GM18502 (cell line): ENCODE data around the gene ARHGAP33.

Experiments
- ATAC-seq: cut with Tn5 transposase; IDR thresholded peaks from one replicate; pipeline ENCODE4 v1.9.1; 2021; ENCODE audit warnings: mild to moderate bottlenecking; ENCODE audit not compliant: unreplicated experiment, poor library complexity

Gene ARHGAP33

DNA sequence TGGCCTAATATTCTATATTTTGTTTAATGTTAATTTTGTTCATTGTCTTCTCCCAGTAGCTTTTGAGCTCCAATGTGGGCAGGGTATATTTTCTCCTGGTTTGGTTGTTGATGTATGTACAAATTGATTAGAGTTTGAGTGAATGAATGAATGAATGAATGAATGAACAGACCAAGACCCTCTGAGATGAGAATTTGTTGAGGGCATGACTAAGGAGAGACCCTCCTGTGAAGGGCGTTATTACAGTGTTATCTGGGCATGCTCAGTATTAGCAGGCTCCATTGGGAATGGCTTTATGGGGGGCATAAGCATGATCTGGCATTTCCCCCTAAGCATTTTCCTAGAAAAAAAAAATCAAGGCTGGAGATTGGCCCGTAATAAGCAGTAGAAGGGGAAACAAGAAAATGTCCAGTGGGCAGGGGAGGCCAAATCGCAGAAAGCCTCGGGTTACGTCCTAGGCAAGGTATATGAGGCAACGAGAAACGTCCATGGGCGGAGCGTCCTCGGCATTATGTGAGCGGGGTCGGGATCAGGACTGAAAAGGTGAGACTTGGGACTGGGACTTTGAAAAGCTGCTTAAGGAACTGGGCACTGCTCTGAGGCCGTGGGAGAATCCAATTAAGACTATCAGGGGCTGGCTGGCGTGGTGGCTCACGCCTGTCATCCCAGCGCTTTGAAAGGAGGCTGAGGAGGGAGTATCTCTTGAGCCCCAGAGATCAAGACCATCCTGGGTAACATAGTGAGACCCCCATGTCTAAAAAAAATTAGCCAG is 904 bp upstream of the ARHGAP33 start:
- no peak for ATAC-seq

DNA sequence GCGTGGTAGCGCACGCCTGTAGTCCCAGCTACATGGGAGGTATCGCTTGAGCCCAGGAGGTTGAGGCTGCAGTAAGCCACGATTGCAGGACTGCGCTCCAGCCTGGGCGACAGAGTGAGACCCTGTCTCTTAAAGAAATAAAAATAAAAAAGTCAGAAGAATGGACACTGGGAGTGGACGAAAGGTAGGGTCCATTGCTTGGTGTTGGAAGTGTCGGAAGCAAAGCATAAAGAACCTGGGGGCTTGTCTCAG is 392 bp upstream of the ARHGAP33 start:
- ATAC-seq, result no peak

DNA sequence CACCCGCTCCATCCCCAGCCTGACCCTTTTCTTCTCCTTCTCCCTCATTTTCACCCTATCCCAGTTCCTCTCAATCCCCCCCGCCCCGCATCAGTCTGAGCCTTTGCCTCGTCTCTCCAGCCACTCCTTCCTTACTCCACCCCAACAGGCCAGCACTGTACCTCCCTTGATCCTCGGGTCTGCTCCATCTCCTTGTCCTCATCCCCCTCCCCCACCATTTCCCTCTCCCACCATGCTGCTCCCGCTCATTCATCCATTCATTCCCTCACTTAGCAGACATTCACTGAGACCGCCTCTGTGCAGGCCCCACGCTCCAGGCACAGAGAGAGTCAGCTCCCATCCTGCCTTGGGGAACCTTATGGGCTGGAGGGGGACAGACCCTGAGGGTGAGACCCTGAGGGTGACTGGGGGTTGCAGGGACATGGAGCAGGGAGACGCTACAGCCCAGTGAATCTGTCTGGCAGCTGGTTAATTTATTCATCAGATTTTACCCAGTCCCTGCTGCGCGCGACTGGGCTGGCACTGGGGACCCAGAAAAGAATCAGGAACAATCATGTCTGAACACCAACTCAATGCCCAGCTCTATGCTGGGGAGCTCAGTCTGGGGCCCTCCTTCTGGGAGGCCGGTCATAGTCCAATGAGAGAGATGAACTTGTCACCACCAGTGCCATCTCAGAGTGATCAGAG is 881 bp downstream of the ARHGAP33 start:
- ATAC-seq, result no peak

DNA sequence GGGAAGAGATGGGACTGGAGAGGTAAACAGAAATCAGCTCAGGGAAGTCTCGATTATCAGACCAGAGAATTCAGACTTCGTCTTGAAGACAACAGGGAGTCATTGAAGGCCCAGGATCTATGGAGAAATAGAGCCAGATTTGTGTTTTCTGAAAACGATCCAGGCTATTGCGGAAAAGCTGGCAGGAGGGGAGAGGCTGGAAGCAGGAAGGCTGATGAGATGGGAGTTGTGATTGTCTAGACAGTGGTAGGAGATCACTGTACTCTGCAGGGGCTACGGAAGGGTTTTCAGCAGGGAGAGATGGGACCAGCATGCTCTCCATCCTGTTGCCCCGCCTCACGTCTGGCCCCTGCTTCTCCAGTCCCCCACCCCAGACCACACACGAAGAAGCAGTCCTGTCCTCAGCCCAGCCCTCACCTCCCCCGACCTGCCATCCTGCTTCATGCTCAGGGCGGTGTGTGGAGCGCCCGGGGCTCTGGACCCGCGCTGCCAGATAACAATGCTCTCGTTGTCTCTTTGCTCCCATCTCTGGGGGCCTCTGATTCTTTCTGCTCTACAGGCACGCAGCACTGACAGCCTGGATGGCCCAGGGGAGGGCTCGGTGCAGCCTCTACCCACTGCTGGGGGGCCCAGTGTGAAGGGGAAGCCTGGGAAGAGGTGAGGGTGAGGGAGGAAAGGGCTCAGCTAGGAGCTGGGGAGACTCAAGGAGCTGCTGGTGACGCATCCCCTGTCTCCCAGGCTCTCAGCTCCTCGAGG is 1.9 kb downstream of the ARHGAP33 start:
- ATAC-seq, result no peak

DNA sequence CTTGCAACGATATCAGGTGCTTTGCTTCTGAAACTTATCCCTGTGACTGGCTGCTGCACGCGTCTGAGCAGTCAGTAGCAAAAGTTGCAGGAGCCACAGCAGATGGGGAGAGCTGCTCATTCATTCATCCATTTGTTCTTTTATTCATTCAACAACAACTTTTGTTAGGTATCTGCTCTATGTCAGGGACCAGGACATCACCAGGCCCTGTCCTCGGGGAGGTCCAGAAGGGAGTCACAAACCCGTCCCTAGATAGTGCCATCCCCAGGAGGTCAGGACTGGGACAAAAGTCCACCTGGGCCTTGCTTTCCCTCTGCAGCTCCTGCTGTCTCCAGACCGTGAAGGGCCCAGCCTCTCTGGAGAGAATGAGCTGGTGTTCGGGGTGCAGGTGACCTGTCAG is 2.6 kb downstream of the ARHGAP33 start:
- no peak for ATAC-seq

DNA sequence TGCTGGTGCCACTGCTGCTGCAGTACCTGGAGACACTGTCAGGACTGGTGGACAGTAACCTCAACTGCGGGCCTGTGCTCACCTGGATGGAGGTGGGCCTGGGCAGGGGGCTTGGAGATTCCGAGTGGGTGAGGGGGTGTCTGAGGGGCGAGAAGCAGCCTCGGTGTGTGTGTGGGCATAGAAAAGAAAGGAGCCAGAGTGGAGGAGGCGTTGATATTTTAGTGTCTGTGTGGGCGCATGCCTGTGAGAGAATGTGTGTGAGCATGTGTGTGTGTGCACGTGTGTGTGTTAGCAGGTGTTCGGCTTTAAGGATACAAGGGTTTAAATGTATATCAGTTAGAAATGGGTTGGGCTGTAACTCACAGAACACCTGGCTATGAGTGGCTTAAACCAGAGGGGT is 3.7 kb downstream of the ARHGAP33 start:
- no peak for ATAC-seq

DNA sequence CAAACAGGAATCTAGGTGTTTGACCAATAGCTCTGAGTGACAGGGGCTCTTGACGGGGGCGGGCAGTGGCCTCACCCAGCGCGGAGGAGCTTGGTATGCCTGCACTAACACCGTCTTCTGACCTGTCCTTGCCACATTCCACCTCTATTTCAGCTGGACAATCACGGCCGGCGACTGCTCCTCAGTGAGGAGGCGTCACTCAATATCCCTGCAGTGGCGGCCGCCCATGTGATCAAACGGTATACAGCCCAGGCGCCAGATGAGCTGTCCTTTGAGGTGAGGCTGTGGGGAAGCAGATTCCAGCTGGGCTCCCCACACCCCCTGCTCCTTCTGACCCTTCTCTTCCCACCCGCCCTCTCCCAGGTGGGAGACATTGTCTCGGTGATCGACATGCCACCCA is 4.7 kb downstream of the ARHGAP33 start:
- no peak for ATAC-seq

DNA sequence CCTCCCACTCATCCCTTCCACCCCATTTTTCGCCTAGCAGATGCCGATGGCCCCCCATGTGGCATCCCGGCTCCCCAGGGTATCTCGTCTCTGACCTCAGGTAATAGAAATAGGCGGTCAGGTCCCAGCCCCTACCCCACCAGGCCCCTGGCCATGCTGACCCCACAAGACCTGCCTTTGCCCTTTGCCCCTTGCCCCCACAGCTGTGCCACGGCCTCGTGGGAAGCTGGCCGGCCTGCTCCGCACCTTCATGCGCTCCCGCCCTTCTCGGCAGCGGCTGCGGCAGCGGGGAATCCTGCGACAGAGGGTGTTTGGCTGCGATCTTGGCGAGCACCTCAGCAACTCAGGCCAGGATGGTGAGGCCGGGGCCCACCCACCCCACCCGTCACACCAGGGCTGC is 5.4 kb downstream of the ARHGAP33 start:
- ATAC-seq, result no peak

DNA sequence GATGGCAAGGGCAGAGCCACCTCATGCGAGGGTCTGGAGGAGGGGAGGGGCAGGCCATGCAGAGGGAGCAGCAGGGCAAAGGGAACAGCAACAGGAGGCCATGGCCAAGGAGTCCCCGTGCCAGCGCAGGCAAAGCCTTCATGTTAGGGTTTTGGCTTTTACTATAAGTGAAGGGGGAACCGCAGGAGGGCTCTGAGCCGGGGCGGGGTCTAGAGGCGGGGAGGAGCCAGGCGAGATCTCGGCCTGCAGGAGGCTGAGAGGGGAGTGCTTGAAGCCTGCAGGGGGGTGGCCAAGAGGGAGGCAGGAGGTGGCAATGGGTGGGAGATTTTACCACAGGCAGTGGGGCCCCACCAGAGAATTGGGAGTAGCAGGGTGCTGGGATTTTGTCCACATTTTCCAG is 6.3 kb downstream of the ARHGAP33 start:
- ATAC-seq, result no peak

DNA sequence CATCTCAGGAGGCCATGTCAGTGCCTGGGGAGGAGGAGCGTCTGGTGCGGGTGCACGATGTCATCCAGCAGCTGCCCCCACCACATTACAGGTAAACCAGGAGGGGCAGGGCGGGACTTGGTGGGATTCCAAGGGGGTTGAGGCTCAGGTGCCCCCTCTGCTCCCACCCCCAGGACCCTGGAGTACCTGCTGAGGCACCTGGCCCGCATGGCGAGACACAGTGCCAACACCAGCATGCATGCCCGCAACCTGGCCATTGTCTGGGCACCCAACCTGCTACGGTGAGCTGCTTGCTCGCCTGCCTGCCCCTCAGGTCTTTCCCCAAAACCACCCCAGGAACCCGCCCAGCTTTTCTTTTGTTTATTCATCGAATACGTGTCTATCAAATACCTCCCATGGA is 7.2 kb downstream of the ARHGAP33 start:
- no peak for ATAC-seq

DNA sequence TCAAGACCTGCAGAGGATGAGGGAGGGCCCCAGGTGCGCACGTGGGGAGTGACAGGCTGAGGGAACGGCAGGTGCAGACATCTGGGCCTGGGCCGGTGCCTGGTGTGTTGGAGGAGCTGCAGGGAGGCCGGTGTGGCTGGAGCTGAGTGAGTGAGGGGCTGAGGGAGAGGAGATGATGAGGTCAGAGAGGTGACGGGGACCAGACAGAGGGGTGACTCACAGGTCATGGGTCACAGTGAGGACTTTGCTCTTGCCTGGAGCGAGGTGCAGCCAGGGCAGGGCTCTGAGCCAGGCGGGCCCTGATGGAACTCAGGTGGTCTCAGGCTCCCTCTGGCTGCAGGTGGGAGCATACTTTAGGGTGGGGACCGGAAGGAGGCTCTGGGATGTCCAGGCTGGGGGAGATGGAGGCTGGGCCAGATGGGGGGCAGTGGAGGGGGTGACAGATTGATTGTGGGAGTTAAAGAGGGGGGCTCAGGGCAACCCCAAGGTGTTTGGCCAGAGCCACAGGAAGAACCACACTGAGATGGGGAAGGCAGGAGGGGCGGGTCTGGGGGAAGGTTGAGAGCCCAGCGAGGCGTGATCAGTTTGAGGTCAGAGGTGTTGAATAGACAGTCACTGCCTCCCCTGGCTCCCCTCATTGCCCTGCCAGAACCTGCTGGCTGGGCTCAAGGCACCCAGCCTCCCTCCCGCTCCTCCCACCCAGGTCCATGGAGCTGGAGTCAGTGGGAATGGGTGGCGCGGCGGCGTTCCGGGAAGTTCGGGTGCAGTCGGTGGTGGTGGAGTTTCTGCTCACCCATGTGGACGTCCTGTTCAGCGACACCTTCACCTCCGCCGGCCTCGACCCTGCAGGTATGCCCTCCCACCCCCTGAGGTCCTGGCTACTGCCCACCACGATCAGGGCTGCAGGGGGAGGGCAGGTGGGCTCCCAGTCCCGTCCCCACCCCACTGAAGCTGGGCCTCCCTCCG is 8.4 kb downstream of the ARHGAP33 start:
- no peak for ATAC-seq

DNA sequence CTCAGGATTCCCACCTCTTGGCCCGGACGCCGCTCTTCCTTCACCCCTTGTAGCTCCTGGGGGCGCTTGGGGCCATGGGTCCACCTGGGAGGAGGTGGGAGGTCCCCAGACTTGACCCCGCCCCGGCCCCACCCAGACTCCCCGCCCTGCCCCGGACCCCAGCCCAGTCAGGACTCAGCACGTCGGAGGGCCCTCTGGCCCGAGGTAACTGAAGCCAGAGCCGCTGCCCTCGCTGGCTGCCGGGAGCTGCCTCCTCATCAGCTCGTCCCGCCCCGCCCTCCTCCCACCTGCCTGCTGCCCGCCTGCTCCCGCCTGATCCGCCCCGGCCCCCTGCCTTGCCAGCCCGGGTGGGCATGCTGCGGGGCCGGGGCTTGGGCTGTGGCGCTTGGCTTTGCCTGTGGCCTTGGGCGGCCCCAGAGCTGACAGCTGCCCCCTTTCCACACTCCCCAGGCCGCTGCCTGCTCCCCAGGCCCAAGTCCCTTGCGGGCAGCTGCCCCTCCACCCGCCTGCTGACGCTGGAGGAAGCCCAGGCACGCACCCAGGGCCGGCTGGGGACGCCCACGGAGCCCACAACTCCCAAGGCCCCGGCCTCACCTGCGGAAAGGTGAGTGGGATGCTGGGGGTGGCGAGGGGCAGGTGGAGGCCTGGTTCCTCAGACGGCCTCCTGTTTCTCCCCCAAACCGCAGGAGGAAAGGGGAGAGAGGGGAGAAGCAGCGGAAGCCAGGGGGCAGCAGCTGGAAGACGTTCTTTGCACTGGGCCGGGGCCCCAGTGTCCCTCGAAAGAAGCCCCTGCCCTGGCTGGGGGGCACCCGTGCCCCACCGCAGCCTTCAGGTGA is 9.4 kb downstream of the ARHGAP33 start:
- no peak for ATAC-seq

DNA sequence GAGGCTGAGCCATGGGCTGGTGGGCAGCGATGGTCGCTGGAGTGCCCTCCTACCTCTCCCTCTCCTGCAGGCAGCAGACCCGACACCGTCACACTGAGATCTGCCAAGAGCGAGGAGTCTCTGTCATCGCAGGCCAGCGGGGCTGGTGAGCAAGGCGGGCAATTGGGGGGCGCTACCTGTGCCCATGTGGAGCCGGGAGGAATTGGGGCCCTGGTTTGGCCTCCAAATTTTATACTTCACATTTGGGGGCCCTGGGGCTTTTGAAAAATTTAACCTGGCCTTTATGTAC is 9.9 kb downstream of the ARHGAP33 start:
- no peak for ATAC-seq

DNA sequence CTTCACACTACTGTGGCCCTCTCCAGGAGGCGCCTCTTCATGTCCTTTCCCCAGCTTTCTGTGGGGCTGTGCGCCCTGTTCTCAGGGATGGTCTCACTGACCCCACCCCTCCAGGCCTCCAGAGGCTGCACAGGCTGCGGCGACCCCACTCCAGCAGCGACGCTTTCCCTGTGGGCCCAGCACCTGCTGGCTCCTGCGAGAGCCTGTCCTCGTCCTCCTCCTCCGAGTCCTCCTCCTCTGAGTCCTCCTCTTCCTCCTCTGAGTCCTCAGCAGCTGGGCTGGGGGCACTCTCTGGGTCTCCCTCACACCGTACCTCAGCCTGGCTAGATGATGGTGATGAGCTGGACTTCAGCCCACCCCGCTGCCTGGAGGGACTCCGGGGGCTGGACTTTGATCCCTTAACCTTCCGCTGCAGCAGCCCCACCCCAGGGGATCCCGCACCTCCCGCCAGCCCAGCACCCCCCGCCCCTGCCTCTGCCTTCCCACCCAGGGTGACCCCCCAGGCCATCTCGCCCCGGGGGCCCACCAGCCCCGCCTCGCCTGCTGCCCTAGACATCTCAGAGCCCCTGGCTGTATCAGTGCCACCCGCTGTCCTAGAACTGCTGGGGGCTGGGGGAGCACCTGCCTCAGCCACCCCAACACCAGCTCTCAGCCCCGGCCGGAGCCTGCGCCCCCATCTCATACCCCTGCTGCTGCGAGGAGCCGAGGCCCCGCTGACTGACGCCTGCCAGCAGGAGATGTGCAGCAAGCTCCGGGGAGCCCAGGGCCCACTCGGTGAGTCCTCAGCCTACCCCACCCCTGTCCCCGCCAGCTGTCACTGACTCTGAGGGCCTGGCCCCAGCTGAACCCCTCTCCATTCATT is 11.2 kb downstream of the ARHGAP33 start:
- ATAC-seq, result no peak

DNA sequence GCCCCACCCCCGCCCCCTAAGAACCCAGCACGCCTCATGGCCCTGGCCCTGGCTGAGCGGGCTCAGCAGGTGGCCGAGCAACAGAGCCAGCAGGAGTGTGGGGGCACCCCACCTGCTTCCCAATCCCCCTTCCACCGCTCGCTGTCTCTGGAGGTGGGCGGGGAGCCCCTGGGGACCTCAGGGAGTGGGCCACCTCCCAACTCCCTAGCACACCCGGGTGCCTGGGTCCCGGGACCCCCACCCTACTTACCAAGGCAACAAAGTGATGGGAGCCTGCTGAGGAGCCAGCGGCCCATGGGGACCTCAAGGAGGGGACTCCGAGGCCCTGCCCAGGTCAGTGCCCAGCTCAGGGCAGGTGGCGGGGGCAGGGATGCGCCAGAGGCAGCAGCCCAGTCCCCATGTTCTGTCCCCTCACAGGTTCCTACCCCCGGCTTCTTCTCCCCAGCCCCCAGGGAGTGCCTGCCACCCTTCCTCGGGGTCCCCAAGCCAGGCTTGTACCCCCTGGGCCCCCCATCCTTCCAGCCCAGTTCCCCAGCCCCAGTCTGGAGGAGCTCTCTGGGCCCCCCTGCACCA is 11.9 kb downstream of the ARHGAP33 start:
- ATAC-seq, result no peak

DNA sequence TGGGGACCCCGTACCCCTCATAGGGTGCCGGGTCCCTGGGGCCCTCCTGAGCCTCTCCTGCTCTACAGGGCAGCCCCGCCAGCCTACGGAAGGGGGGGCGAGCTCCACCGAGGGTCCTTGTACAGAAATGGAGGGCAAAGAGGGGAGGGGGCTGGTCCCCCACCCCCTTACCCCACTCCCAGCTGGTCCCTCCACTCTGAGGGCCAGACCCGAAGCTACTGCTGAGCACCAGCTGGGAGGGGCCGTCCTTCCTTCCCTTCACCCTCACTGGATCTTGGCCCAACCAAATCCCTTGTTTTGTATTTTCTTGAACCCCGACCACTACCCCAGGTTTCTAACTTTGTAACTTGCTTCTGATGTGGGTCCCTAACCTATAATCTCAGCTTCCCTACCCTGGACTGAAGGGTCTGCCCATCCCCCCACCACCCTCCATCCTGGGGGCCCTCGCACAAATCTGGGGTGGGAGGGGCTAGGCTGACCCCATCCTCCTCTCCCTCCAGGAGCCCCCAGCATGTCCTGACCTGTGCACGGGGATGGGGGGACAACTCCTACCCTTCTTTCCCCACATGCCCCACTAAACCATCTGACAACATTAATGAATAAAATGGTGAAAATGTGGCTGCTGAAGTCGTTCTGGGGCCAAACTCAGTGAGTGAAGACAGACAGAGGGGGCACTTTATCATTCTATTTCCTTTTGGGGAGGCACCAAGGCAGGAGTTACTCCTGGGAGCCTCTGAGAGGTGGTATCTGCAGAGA is 13.0 kb downstream of the ARHGAP33 start:
- no peak for ATAC-seq

DNA sequence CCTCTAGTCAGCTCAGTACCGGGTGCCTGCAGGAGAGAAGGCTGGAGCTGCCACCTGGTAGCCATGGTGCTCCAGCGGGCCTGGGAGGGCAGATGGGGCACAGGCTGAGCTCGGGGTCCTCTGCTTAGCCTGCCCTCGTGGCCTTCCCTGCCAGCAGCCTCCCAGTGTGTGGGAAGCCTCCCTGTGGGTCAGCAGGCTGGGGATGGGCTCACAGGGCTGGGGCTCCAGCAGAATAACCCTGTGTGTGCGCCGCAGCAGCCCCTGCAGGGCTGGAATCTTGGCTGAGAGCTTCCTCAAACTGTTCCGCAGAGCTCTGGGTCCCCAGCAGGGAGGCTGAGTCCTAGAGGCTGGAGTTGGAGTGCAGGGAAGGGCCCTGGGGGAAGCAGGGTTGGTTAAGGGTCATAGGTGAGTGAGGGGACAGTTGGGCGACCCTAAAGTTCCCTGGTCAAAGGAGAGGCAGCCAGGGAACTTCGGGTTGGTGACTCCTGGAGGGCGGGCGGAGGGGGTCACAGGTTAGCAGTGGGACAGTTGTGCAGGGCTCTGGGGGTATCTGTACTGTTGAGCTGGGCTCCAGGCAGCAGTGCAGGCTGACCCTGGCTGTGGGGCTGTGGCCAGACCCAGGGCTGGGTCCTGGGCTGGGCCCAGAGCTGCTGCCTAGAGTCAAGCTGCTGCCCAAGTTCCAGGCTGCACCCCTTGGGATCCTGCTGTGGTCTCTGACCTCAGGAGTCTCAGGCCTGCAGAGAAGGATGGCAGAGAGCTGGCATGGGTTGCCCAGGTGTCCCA is 14.0 kb downstream of the ARHGAP33 start:
- no peak for ATAC-seq
